Measurements from ENCODE around the gene WNK1. TPM values are rescaled to one million over a fixed set of nuclear protein-coding genes. Genes with fewer than 3 reads are reported as not detected.

The WNK1 gene
- total RNA-seq, 1 donor from 2014 or later = 150 TPM

DNA sequence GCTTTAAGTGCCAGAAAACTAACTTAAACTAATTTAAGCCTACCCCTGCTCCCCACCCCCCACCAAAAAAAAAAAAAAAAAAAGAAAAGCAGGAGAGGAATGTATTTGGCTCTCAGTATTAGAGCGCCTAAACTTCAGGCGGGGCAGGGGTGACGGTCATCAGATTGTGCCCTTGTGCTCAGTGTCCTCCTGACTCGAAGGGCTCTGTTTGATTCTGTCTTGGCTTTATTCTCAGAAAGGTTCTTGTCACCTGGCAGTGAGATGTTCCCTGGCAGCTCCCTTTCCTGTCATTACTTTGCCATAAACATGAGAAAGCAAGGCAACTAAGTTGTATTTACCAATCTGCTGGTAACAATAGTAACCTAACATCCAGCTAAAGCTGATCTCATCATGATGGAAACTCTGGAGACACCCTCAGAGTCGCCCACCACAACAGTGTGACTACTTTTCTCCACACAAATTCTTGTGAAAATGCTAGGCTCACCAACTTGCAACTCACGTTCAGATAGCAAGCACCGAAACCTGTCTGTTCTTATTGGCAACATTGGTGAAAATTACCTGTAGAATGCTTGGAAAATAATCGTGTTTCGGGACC, 39.0 kb upstream of the WNK1 start:
- Mint-ChIP-seq H3K27ac (no peak overlapping the region), H3K9me3 (no peaks in the 10 kb centered on the region), H3K36me3 (no peaks in the 10 kb centered on the region), H3K4me3 (no peak overlapping the region), H3K4me1 (peaks cover 8% of the 10 kb centered on the region), H3K27me3 (ENCODE audit: low read depth) (no peaks in the 10 kb centered on the region)
- no peak for DNase-seq (ENCODE audit: low spot score in 2 of 2, unreplicated experiment in 2 of 2)
- TF ChIP-seq, protein P1, sequence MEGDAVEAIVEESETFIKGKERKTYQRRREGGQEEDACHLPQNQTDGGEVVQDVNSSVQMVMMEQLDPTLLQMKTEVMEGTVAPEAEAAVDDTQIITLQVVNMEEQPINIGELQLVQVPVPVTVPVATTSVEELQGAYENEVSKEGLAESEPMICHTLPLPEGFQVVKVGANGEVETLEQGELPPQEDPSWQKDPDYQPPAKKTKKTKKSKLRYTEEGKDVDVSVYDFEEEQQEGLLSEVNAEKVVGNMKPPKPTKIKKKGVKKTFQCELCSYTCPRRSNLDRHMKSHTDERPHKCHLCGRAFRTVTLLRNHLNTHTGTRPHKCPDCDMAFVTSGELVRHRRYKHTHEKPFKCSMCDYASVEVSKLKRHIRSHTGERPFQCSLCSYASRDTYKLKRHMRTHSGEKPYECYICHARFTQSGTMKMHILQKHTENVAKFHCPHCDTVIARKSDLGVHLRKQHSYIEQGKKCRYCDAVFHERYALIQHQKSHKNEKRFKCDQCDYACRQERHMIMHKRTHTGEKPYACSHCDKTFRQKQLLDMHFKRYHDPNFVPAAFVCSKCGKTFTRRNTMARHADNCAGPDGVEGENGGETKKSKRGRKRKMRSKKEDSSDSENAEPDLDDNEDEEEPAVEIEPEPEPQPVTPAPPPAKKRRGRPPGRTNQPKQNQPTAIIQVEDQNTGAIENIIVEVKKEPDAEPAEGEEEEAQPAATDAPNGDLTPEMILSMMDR (IDR thresholded peaks at IDR 0.05; ENCODE audit: unreplicated experiment) = no peak

DNA sequence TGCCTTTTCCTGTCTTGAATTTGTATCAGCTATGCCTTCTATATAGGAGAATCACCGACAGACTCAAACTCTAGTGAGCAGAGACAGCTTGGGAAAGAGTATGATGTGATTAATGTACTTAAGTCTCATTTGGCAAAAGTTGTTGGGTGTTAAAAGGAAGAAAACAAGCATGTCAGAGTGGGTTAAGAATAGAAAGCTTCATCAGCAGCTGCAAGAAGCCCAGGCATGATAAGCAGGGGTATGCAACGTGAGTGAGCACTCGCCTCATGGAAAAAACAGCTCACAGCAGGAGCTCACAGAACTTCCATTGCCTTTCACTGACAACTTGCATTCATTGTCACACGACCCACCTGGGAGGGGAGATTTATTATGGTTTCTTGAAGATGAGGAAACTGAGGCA, 35.9 kb upstream of the WNK1 start:
- H3K4me1 Mint-ChIP-seq = peaks cover 12% of the 10 kb centered on the region
- H3K36me3 Mint-ChIP-seq = no peaks in the 10 kb centered on the region
- H3K27ac Mint-ChIP-seq = no peak overlapping the region
- H3K4me3 Mint-ChIP-seq = no peak overlapping the region
- no peaks in the 10 kb centered on the region for H3K27me3 Mint-ChIP-seq (ENCODE audit: low read depth)
- H3K9me3 Mint-ChIP-seq = no peaks in the 10 kb centered on the region
- no peak for DNase-seq (ENCODE audit: low spot score in 2 of 2, unreplicated experiment in 2 of 2)
- TF ChIP-seq, protein P1 (IDR thresholded peaks at IDR 0.05; ENCODE audit: unreplicated experiment) = no peak

DNA sequence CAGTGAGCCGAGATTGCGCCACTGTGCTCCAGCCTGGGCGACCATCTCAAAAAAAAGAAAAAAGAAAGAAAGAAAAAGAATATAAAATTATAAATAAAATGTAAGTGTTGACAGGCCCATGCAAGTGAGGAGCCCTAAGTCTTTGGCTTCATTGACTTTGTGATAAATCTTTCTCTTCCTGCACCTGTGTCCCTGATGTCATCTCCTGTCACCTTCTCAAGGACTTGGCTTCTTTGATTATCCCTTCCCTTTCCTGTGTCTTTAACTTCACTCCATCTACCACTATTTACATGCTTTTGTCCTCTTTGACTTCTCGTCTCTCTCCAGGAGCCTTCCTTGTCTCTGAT, 33.6 kb upstream of the WNK1 start:
- Mint-ChIP-seq H3K27me3 (ENCODE audit: low read depth) (no peaks in the 10 kb centered on the region), H3K9me3 (no peaks in the 10 kb centered on the region), H3K27ac (no peak overlapping the region), H3K4me3 (no peak overlapping the region), H3K4me1 (peaks cover 10% of the 10 kb centered on the region), H3K36me3 (no peaks in the 10 kb centered on the region)
- no peak for DNase-seq (ENCODE audit: low spot score in 2 of 2, unreplicated experiment in 2 of 2)
- TF ChIP-seq, protein P1 (IDR thresholded peaks at IDR 0.05; ENCODE audit: unreplicated experiment) = no peak

DNA sequence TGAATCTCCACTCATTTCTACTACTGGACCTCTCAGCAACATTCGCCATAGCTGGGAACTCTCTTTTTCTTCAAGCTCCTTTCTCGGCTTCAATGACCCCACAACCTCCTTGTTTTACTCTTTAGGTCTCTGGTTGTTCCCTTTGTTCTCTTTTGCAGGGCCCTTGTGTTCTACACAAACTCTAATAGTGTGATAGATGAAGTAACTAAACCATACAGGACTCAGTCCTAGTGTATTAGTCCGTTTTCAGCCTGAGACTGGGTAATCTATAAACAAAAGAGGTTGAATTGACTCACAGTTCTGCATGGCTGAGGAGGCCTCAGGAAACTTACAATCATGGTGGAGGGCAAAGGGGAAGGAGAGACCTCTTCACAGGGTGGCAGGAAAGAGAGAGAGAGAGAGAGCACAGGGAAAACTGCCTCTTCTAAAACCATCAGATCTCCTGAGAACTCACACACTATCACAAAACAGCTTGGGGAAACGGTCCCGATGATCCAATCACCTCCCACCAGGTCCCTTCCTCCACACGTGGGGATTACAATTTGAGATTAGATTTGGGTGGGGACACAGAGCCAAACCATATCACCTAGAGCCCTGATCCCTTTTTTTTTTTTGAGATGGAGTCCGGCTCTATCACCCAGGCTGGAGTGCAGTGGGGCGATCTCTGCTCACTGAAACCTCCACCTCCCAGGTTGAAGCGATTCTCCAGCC, 32.0 kb upstream of the WNK1 start:
- peaks cover 23% of the 10 kb centered on the region for H3K4me1 Mint-ChIP-seq

DNA sequence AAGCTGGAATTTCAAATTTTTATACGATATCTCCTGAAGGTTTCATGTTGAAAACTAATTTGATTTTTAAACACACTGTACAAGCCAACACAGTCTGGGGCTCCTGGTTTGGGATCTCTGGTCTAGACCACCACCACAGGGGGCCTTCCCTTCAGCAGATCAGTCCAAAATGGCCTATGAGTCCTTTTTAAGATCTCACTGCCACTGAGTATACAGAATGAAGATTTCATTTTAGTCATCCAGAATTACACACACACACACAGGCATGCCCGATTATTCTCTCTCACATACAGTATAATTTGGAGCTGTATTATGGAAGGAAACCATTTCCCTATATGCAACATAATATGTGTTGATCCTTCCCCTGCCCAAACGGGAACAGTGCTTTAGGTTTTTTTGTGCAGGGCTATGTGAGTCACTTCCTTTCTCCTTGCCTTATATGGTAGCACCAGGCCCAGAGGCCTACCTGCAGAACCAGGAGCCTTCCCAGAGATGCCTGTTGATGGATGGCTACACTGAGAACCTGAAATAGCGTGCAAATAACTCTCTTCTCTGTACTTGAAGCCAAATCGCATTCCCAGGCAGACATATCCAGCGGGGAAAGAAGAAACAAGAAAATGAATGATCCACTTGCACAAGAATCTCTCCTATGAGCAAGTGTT, 28.1 kb upstream of the WNK1 start:
- TF ChIP-seq, protein P1 (IDR thresholded peaks at IDR 0.05; ENCODE audit: unreplicated experiment) = no peak
- DNase-seq (ENCODE audit: low spot score in 2 of 2, unreplicated experiment in 2 of 2) = peak; percentile 20 to 43

More for the DNA sequence above, 32.0 kb upstream of the WNK1 start:
- no peak for DNase-seq (ENCODE audit: low spot score in 2 of 2, unreplicated experiment in 2 of 2)
- TF ChIP-seq, protein P1 (IDR thresholded peaks at IDR 0.05; ENCODE audit: unreplicated experiment) = no peak
- Mint-ChIP-seq H3K27ac (no peak overlapping the region), H3K36me3 (no peaks in the 10 kb centered on the region), H3K4me3 (no peak overlapping the region), H3K27me3 (ENCODE audit: low read depth) (no peaks in the 10 kb centered on the region), H3K9me3 (no peaks in the 10 kb centered on the region)

More for the DNA sequence above, 28.1 kb upstream of the WNK1 start:
- peaks cover 32% of the 10 kb centered on the region for H3K4me1 Mint-ChIP-seq
- no peaks in the 10 kb centered on the region for H3K27me3 Mint-ChIP-seq (ENCODE audit: low read depth)
- H3K36me3 Mint-ChIP-seq = no peaks in the 10 kb centered on the region
- H3K4me3 Mint-ChIP-seq = no peak overlapping the region
- no peaks in the 10 kb centered on the region for H3K9me3 Mint-ChIP-seq
- H3K27ac Mint-ChIP-seq = peak overlapping the region; percentile 88
